Stimulated activated CD4-positive, alpha-beta T cell treated with anti-CD3 and anti-CD28 coated beads, Interleukin-1b, Interleukin-23, amount 100 ng/mL, for 48 hours (primary cell): ENCODE measurements around the gene LRRC45.
A peak's percentile ranks its signal among the peaks of the same experiment; 100 is the strongest.
"Not testable (repeated sequence)": the region's sequence is repeated elsewhere in the genome, so short reads cannot be mapped to it uniquely, and the experiment has no call there.

ENCODE experiments used
- DNase-seq: peaks from one replicate; pipeline ENCODE4 v3.0.0-alpha.2; 2020

LRRC45 gene

DNA sequence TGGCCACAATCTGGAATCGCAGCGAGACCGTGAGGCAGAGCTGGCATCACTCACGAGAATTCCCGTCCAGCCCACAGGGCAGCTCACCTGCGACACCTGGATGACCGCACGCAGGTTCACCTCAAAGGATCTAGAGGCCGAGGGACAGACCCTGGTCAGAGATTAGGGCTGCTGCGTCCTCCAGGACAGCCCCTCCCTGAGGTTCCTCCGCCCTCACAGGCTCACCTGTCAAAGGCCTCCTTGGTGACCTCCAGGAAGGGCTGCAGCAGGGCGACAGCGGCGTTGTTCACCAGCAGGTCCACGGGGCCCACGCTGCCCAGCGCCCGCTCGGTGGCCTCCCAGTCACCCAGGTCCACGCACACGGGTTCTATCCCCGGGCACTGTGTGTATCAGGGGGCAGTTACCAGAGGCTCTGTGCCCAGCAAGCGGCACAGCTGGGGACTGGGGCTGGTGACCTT, 13.6 kb downstream of the LRRC45 start:
- no peak for DNase-seq

DNA sequence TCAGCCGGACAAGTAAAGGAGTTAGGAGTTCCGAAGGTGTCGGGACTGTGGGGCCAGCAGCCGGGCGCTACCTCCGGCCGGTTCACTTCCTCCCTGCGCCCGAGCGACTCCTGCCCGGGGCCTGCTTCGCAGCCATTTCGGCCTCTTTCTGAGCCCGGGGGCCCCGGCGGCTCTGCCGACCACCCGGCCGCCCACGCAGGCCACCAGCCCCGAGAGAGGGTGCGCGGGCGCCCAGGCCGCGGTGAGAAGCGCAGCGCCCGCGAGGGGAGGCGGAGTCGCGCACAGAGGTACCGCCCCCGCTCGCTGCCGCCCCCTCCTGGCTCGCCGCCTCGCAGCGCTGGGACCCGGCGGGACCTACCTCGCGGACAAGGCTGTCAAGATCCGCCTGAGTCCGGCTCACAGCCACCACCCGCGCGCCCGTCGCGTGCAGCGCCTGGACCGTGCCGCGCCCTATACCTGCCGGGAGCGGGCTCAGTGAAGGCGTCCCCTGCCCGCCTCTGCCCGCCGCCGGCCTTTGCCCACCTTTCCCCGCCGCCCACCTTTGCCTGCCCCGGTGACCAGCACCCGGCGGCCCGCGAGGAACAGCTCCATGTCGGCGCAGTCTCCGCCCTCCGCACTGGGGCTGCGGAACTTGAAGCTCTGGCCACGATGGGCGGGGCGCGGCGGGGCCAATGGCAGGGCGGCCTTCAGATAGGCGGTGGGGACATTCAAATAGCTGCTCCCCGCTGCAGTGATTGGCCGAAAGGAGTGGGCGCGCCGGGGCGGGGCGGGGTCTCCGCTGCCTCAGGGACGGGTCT, 14.2 kb downstream of the LRRC45 start, which contains the start of gene DCXR:
DCXR (minus strand) TSS at position 606 of the 797 bp plus-strand sequence; CDS start at position 591, 15 bp downstream.
- peak; percentile 96 for DNase-seq

DNA sequence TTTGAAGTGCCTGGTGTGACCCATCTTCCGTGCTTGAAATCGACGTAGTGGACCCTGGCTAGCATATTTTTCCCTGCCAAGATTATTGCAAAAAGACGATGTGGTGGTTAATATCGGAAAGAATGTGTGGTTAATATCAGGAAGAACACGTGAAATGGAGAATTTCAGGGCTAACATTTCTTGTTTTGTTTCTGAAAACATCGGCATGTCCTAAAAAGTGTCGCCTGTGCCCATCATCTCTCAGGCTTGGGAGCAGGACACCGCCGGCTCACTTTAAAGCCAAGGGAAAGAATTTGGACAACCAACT, 14.7 kb downstream of the LRRC45 start:
- DNase-seq: no peak

DNA sequence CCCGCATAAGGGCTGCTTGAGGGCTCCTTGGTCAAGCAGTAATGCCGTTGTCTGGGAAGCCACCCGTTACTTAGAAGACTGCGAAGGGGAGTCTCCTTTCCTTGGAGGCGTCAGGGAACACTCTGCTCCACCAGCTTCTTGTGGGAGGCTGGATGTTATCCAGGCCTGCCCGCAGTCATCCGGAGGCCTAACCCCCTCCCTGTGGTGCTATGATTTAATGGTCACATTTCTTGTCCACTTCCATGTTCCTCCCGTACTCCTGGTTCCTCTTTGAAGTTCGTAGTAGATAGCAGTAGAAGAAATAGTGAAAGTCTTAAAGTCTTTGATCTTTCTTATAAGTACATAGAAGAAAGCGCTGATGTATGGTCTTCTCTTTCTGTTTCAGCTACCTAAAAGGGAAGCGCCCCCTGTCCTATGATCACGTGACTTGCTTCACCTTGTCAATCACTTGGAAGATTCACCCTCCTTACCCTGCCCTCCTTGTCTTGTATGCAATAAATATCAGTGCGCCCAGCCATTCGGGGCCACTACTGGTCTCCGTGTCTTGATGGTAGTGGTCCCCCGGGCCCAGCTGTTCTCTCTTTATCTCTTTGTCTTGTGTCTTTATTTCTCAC, 15.8 kb downstream of the LRRC45 start:
- not testable (repeated sequence) for DNase-seq

DNA sequence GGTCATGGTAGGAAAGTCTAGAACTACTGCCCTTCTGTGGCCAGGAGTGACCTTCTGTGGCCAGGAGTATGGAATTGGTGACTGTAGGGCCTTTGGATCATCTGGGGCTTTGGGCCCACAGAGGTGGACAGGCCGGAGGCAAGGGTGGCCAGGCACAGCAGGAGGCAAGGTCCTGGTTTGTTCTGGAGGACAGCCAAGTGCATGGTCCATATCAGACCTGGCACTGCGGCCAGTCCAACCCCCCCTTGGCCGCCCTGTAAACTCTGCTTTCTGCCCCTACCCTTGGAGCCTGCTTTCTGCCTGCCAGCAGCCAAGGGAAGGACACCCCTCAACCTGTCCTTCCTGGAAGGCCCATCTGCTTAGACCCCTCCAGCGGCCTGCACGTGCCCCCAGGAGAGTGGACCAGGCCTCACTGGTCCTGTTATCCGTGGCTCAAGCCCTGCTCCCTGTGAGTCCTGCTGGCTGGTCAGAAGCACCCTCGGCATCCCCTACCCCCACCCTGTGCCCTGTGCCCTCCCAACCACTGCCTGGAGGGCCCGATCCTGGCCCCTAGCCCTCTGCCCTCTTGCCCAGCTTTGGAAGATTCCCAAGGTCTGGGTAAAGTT, 16.7 kb downstream of the LRRC45 start:
- no peak for DNase-seq

DNA sequence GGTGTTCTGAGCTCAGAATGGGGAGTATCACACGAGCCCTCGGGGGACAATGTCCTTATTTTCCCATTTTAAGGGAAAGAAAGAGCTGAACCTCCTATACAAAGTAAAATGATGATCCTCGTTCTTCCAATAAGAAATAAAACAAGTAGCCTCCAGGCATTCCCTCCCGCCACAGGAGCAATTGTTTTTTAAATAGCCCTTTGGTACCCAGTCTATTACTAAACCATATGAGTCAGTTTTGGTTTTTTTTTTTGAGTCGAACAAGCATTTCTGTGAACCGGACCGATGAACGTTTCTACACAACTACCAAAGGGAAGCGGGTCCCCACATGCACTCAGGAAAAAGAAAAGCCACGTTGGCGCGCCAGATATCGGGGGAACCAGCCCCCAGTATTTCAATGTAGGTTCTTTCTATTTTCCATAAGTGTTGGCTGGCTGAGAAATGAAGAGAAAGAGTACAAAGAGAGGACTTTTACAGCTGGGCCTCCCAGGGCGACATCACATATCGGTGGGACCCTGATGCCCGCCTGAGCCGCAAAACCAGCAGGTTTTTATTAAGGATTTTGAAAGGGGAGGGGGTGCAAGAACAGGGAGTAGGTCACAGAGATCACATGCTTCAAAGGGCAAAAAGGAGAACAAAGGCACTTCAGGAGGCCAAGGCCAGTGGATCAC, 18.2 kb downstream of the LRRC45 start:
- DNase-seq: no peak

DNA sequence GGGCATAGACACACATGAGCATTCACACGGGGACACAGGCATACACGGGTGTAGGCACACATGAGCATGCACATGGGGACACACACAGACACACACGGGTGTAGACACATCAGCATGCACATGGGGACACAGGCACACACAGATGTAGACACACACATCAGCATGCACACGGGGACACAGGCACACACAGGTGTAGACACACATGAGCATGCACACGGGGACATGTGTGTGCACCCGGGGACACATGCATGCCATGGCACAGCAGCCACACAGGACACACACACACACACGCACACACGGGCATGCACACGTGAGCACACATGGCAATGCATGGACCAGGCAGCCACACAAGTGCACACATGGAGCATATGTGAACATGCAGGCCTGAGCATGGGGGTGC, 19.5 kb downstream of the LRRC45 start:
- DNase-seq: no peak

DNA sequence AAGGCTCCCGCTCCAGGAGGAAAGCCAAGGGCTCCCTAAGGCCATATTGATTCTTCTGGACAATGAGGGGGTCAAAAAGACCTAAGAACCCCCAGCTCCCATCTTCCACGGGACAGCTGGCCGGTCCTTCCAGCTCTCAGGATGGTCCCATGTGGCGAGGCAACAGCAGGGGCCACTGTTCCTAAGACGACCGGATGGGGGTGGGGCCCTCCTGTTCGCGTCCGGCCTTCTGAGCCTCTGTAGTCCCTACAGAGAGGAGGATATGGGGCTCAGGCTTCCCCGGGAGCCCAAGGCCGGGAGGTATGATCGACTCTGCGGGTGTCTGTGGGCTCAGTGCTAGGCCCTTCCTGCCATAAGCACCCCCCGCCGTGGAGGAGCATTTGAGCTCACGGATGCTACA, 20.4 kb downstream of the LRRC45 start:
- no peak for DNase-seq

DNA sequence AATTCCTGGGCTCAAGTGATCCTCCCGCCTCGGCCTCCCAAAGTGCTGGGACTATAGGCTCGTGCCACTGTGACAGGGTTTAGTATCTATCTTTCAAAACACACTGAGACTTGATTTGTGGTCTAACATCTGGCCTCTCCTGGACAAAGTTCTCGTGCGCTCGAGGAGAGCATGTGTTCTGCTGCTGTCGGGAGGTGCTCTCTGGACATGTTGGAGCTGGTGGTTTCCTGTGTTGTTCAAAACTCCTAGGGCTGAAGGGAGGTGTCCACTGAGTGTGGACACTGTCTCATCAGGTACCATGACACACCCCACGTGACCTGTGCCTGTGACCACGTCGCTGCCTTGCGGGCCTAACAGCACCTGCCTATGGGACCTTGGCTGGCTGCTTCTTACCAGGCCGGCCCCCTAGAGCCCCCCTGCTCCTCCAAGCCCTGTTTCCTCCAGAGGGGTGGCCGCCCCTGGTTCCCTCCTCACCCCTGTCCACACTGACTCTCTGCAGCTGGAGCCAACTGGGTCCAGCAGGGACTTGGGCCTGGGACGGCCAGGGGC, 22.9 kb downstream of the LRRC45 start:
- no peak for DNase-seq

DNA sequence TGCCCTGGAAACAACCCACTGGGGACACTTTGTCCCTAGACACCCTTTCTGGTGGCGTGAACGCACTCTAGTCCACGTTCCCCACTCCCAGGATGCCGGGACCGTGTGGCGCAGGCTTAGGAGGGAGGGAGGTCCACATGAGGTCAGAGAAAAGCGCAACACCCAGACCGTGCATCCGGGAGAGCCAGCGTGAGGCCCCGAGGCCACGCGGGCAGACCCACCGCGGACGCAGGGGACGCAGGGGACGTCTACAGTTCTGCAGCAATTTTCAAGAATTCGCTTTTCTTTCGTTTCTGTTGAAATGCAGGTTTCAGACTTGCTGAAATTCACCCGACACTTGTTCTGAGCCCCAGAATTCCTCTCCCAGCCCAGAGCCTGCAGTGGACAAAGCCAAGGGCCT, 23.8 kb downstream of the LRRC45 start:
- DNase-seq: no peak

DNA sequence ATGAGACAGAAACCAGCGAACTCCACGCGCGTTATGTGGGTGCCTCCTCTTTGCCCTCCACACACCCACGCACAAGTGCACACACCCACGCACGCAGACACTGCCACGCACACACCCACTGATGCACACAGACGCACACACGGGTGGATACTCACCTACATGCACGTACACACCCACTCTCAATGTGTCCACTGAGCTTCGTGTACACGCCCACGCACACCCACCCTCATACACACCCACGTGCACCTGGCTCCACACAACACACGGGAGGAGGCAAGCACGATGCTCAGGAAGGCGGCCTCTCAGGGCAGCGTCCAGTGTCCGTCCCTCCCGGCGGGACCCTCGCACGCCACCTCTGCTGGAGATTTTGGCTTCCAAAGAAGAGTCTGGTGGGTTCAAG, 24.3 kb downstream of the LRRC45 start:
- no peak for DNase-seq

DNA sequence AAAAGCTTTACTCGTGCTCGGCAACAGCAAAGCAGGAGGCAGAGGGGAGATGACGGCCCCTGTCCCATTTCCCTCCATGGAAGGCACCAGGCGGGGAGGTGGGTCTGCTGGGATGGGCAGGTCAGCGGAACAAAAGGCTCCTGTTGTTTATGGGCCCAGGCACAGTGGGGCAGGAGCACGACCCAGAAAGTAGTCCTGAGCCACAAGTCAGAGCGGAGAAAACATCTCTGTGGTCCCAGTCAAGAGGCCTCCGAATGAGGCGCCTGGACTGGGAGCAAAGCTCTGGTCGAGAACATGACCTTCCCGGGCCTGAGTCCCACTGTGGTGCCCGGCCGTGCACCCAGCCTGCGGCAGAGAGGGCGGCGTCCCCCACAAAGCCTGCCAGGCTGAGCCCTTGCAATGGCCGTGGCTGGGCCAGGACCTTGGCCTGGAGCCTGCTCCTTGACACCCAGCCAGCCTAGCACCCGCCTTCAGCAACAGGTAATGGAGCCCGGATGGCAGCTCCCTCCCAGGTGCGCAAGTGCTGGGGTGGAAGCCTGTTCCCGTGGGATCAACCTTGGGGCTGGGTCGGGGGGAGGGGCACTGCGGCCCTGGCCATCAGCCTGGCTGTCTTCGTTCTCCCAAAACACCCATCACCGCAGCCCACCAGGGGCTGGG, 24.9 kb downstream of the LRRC45 start:
- DNase-seq: no peak

DNA sequence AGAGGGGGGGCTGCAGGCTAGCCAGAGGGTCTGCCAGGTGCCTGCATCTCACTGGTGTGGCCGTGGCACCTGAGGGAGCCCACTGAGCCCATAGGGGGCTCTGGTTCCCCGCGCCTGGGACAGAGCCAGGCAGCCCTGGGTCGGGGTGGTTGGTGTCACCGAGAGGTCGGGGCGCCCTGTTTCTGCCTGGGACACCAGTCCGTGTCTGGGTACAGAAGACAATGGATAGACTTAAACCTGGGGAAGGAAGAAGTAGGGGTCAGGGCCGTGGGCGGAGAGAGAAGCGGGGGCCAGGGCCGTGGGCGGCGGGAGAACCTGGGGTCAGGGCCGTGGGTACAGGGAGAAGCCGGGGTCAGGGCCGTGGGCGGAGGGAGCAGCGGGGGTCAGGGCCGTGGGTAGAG, 25.5 kb downstream of the LRRC45 start:
- DNase-seq: no peak

DNA sequence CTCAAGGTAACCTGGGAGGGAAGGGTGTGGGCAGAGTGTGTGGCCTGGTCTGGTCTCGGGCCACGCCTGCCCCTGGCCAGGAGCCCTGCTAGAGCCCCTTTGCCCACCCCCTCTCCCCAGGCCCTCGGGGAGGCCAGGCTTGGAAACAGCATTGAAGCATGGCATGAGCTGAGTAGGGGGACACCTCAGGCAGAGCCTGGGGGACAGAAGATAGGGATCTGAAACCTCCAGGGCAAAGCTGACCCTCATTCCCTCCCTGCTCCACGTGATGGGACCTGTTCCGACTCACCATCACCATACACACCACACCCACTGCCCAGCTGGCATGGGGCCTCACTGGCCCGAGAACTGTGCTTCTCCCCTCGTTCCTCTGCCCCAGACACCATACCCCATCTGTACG, 26.0 kb downstream of the LRRC45 start:
- no peak for DNase-seq

DNA sequence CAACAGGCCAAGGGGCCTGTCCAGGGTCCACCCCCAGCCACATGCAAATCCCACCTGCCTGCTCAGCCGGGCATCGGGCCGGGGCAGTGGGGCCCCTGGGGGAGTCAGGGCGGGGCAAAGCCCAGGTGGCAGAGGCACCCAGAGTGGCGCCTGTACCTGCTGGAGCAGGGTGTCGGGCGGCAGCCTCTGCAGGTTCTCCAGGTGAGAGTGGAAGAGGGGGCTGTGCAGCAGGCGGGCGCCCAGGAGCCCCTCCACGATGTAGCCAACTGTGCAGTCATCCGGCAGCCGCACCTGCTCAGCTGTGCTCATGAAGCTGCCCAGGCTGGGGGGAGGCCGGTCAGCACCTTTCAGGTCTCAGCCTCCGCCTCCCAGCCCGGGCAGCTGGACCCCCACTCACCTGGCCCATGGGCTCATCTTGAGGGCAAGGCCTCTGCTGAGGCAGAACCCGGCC, 26.4 kb downstream of the LRRC45 start:
- no peak for DNase-seq

DNA sequence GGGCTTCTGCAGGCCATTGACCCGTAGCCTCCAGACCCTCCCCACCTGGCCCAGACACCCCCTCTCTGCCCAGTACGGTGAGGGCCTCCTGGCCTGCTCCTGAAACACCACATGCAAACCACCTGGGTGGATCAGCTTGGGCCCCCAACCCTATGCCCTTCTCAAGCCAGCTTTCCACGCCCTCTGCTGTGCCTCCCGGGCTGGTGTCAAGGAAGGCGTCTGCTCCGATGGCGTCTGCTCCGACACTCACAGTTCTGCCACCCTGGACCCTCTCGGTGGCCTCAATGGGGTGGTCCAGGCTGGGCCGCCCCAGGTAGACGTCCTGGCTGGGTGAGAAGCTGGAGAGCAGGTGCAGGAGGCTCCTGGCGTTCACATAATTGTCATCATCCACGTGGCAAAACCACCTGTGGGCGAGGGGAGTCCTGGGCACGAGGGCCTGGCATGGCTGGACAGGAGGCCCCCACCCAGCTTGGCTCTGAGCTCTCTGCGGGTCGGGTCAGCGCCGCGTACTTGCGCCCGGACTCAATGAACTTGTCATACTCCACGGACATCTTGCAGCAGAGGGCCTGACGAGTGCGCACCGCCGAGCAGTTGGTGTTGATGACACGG, 27.2 kb downstream of the LRRC45 start:
- no peak for DNase-seq

DNA sequence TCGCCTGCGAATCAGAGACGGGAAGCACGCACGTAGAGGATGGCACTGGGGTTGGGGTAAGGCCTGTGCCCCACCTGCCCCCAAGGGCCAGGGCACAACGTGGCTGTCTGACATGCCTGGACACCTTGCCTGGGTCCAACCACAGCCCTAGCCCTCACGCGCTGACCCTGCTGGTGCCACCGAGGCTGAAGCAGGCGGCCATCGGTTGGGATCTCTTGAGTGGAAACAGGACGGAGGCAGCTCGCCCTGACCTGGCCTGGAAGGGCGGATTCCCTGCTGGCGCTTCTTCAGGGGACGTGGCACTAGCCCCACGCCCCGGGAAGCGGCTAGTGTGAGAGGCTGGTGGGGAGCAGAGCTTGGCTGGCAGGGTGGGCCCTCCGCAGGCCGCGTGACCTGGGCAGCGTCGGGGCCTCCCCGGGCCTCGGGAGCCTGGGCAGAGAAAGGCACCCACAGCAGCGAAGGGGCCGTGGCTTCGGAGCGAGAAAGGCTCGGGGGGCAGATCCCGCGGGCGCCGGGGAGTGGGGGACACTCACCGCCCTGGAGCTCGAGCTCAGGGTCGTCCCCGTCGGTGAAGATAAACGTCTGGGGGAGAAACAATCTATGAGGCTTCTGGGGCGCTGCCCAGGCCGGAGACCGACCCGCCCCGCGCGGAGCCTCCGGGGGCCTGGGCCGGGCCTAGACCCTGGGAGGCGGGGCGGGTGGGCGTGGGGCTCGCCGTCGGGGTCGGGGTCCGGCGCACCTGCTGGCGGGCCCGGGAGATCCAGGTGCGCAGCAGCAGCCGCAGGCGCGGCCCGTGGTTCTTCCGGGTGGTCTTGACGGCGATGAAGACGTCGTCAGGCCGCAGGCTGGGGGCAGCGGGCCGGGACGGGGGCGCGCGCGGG, 27.9 kb downstream of the LRRC45 start:
- DNase-seq: no peak

DNA sequence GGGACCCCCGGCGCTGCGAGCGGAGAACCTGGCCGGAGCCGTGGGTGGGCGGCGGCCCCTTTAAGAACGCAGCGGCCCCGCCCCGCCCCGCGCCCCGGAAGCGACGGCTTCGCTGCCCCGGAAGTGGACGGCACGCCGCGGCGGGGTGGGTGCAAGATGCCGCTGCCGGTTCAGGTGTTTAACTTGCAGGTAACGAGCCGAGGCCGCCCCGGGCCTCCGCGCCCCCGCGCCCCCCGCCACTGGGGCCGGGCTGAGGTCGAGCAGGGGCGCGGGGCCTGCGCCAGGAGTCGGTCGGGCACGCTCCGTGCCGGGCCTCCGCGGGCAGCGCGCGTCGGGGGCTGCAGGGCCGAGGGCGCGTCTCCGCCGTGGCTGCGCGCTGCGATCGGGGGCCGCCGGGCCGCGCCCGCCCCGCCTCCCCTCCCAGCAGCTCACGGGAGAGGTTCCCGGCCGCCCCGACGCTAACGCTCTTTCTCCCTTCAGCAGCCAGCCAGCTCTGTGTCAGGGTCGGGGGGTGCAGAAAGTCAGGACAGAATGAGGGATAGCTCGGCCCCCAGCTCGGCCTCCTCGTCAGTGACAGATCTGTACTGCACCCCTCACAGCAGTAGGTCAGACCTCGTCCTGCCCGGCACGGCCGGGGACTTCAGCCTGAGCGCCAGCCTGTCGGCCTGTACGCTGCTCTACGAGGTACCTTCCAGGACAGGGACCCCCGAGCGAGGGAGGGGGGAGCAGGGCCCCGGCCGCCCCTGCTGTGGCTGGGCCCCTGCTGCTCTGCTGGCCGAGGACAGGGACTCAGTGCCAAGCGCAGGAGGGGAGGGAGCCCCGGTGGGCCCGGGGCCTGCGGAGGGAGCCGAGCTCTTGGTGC, 28.9 kb downstream of the LRRC45 start, which contains the start of the genes GPS1 and RFNG:
GPS1 (plus strand) TSS at position 123 of the 862 bp plus-strand sequence; CDS start at position 157, 34 bp downstream.
RFNG (minus strand) TSS at position 36 of the 862 bp plus-strand sequence. CDS start 45 bp downstream, outside the sequence.
- peak; percentile 78 for DNase-seq

DNA sequence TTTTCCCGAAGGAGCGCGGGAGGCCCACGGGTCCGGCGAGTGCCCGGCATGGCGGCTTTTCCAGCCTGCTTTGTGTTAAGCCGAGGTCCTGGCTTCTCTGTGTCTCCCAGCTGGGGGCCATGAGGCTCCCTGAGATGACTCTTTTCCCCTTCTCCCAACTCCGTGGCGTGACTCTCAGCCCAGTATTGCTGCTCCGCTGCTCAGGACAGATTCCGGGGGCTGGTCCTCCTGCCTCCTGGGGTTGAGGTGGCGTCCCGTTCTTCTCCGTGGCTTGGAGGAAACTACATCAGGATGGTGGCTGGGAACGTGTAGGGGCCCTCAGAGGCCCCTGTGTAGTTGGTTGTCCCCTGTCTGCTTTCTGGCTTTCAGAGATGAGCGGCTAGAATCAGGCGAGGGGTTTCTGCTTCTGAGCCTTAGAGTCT, 29.5 kb downstream of the LRRC45 start:
- DNase-seq: no peak

DNA sequence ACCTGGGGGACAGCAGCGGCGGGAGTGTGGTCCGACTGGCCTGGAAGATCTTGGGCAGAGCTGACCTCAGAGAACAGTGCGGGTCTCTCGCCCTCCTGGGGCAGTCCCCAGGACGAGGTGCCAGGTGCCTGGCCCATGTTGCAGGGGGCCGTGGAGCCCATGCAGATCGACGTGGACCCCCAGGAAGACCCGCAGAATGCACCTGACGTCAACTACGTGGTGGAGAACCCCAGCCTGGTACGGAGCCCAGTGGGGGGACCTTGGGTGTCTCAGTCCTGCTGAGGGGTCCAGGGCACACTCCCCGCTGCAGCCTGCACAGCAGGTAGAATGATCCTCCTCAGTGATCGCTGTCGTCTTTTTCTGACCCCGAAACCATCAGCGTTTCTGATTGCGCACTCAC, 30.0 kb downstream of the LRRC45 start:
- no peak for DNase-seq
